ENCODE measurements around the gene XYLT1.

XYLT1 gene

GRCh38 chr16:17235147-17235815, 235.5 kb downstream of the XYLT1 start:
- no peak for DNase-seq (ENCODE audit: low spot score)
- FAIRE-seq, result no peak

GRCh38 chr16:17233318-17234002, 237.3 kb downstream of the XYLT1 start:
- no peak for DNase-seq (ENCODE audit: low spot score)
- FAIRE-seq, result no peak

- no peak for FAIRE-seq
- no peak for DNase-seq (ENCODE audit: low spot score)
These were observed 238.3 kb downstream of the XYLT1 start for GRCh38 chr16:17232487-17232886.

- DNase-seq (ENCODE audit: low spot score) (no peak), FAIRE-seq (no peak)
These were observed 238.8 kb downstream of the XYLT1 start for GRCh38 chr16:17231972-17232371.

- FAIRE-seq (no peak), DNase-seq (ENCODE audit: low spot score) (no peak)
These were observed 239.7 kb downstream of the XYLT1 start for GRCh38 chr16:17230932-17231581.

GRCh38 chr16:17229766-17230165, 241.0 kb downstream of the XYLT1 start:
- no peak for DNase-seq (ENCODE audit: low spot score)
- FAIRE-seq, result no peak

- FAIRE-seq (no peak), DNase-seq (ENCODE audit: low spot score) (no peak)
These were observed 241.6 kb downstream of the XYLT1 start for GRCh38 chr16:17229131-17229530.

GRCh38 chr16:17228708-17229055, 242.1 kb downstream of the XYLT1 start:
- no peak for DNase-seq (ENCODE audit: low spot score)
- FAIRE-seq, result no peak

GRCh38 chr16:17228048-17228707, 242.6 kb downstream of the XYLT1 start:
- DNase-seq (ENCODE audit: low spot score) (no peak), FAIRE-seq (no peak)

- FAIRE-seq, result no peak
- DNase-seq (ENCODE audit: low spot score), result no peak
These were observed 243.5 kb downstream of the XYLT1 start for GRCh38 chr16:17227278-17227677.

- DNase-seq (ENCODE audit: low spot score), result no peak
- no peak for FAIRE-seq
These were observed 245.2 kb downstream of the XYLT1 start for GRCh38 chr16:17225541-17225940.

- no peak for FAIRE-seq
- DNase-seq (ENCODE audit: low spot score), result no peak
These were observed 245.9 kb downstream of the XYLT1 start for GRCh38 chr16:17224879-17225281.

- no peak for DNase-seq (ENCODE audit: low spot score)
These were observed 246.4 kb downstream of the XYLT1 start for GRCh38 chr16:17224350-17224749.

GRCh38 chr16:17223576-17223975, 247.2 kb downstream of the XYLT1 start:
- FAIRE-seq, result no peak
- DNase-seq (ENCODE audit: low spot score), result no peak

More at GRCh38 chr16:17224350-17224749, 246.4 kb downstream of the XYLT1 start:
- FAIRE-seq, result no peak

GRCh38 chr16:17222871-17223401, 247.8 kb downstream of the XYLT1 start:
- DNase-seq (ENCODE audit: low spot score) (no peak), FAIRE-seq (no peak)

GRCh38 chr16:17219991-17220390, 250.8 kb downstream of the XYLT1 start:
- no peak for FAIRE-seq
- DNase-seq (ENCODE audit: low spot score), result no peak

- no peak for DNase-seq (ENCODE audit: low spot score)
These were observed 254.8 kb downstream of the XYLT1 start for GRCh38 chr16:17215936-17216335.

GRCh38 chr16:17215306-17215705, 255.5 kb downstream of the XYLT1 start:
- FAIRE-seq (no peak), DNase-seq (ENCODE audit: low spot score) (no peak)

More at GRCh38 chr16:17215936-17216335, 254.8 kb downstream of the XYLT1 start:
- no peak for FAIRE-seq

- DNase-seq (ENCODE audit: low spot score), result no peak
- no peak for FAIRE-seq
These were observed 256.8 kb downstream of the XYLT1 start for GRCh38 chr16:17213974-17214373.

- no peak for FAIRE-seq
- DNase-seq (ENCODE audit: low spot score), result no peak
These were observed 257.7 kb downstream of the XYLT1 start for GRCh38 chr16:17213025-17213424.

- FAIRE-seq (no peak), DNase-seq (ENCODE audit: low spot score) (no peak)
These were observed 258.2 kb downstream of the XYLT1 start for GRCh38 chr16:17212606-17213005.

- DNase-seq (ENCODE audit: low spot score) (peak; percentile 7), FAIRE-seq (no peak)
These were observed 259.0 kb downstream of the XYLT1 start for GRCh38 chr16:17211797-17212196.

All from urothelium cell line (cell line).